ENCODE data around the gene PPP1R3F.
A peak's percentile ranks its signal among the peaks of the same experiment; 100 is the strongest.
"Not testable (repeated sequence)": the region's sequence is repeated elsewhere in the genome, so short reads cannot be mapped to it uniquely, and the experiment has no call there.

The PPP1R3F gene

DNA sequence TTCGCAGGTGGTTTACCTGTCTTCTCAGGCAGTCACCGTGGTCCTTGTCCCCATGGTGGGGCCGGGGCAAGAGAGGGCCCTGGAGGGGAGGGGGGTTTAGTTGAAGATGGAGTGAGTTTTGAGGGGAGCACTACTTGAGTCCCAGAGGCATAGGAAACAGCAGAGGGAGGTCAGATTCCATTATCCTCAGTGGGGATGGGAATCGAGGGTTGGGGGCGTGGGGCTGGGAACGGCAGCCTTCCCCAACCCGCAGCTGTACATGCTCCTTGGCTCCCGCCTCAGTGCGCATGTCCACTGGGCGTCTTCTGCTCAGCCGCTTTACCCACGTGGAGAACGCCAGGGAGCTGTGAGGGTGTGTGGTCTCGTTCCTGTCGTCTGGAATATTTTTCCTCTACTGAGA lies 33.8 kb downstream of the PPP1R3F start, which contains the start of gene GAGE10:
Gene GAGE10, plus strand, starts transcription at position 301 of the 400 bp plus-strand sequence. CDS start 1,214 bp downstream, outside the sequence.
- H3K9ac ChIP-seq (ENCODE audit: low read length) = no peak within 1 kb of the TSS
- H3K27me3 ChIP-seq (ENCODE audit: control insufficient read depth, insufficient read depth, low read length) = no peaks in the 10 kb centered on the region
- peaks cover 9% of the 10 kb centered on the region for H3K9me3 ChIP-seq (ENCODE audit: control insufficient read depth, low read depth, low read length)
- H3K4me1 ChIP-seq (ENCODE audit: control insufficient read depth, low read depth, low read length) = no peaks in the 10 kb centered on the region
- H3K36me3 ChIP-seq (ENCODE audit: control insufficient read depth, low read depth, low read length) = no peaks in the 10 kb centered on the region
- no peak within 1 kb of the TSS for H3K4me3 ChIP-seq (ENCODE audit: low read length)
- no peak within 1 kb of the TSS for H3K27ac ChIP-seq (ENCODE audit: low read length)

DNA sequence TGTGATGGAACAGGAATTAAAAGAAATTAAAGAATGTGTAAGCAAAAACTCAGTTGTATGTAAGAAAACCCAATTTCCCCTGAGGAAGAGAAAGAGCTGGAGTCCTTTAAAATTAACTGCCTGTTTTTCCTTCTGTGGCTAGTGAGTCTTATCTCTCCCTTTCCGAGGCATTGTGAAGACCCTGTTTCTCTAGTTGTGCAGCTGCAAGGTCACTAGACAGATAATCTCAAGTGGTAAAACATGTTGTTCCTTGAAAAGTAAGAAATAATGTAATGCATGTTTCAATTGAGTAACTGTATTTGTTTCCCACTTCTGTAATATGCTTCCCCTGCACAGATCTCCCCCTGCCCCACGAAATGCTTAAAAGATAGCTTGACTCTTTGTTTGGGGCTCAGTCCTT lies 38.2 kb downstream of the PPP1R3F start:
- H3K36me3 ChIP-seq (ENCODE audit: control insufficient read depth, low read depth, low read length); H3K4me3 ChIP-seq (ENCODE audit: low read length); H3K27ac ChIP-seq (ENCODE audit: low read length); H3K9me3 ChIP-seq (ENCODE audit: control insufficient read depth, low read depth, low read length); H3K9ac ChIP-seq (ENCODE audit: low read length); H3K27me3 ChIP-seq (ENCODE audit: control insufficient read depth, insufficient read depth, low read length): not testable (repeated sequence)
- peaks cover 18% of the 10 kb centered on the region for H3K4me1 ChIP-seq (ENCODE audit: control insufficient read depth, low read depth, low read length)

GRCh38 chrX:49308604-49309269 lies 39.1 kb downstream of the PPP1R3F start:
- Histone ChIP-seq H3K27ac (ENCODE audit: low read length) (peak overlapping the region; percentile 80), H3K4me3 (ENCODE audit: low read length) (peak overlapping the region; percentile 51), H3K4me1 (ENCODE audit: control insufficient read depth, low read depth, low read length) (peaks cover 18% of the 10 kb centered on the region), H3K9ac (ENCODE audit: low read length) (peak overlapping the region; percentile 68), H3K36me3 (ENCODE audit: control insufficient read depth, low read depth, low read length) (no peaks in the 10 kb centered on the region), H3K27me3 (ENCODE audit: control insufficient read depth, insufficient read depth, low read length) (no peaks in the 10 kb centered on the region), H3K9me3 (ENCODE audit: control insufficient read depth, low read depth, low read length) (peaks cover 9% of the 10 kb centered on the region)

DNA sequence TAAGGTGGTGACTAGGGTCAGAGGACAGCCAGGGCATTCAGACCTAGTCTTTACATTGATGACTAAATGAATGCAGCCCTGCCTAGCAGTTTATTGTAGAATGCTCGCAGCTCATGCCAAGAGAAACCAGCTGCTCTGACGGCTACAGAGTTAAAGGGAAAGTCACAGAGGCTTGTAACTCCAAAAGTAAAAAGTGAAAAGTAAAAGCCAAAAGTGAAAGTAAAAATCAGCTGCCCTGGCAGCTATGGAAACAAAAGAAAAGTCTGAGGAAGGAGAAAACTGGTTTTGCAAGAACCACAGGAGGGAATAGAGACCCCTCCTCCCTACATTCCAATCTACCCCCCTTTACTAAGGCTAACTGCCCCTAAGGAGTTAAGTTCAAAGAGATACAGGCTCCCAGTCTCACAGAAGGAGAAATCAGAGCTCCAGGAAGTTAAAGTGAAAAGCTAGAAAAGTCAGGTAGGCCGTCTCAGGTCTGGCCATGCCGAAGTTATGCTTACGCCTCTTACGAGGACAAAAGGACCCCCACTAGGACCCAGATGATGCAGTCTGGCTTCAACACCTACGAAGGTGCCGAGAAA lies 39.9 kb downstream of the PPP1R3F start:
- H3K9ac ChIP-seq (ENCODE audit: low read length) = peak overlapping the region; percentile 68
- H3K36me3 ChIP-seq (ENCODE audit: control insufficient read depth, low read depth, low read length) = no peaks in the 10 kb centered on the region
- H3K27ac ChIP-seq (ENCODE audit: low read length) = peak overlapping the region; percentile 80
- H3K4me1 ChIP-seq (ENCODE audit: control insufficient read depth, low read depth, low read length) = peaks cover 18% of the 10 kb centered on the region
- H3K27me3 ChIP-seq (ENCODE audit: control insufficient read depth, insufficient read depth, low read length) = no peaks in the 10 kb centered on the region
- H3K9me3 ChIP-seq (ENCODE audit: control insufficient read depth, low read depth, low read length) = peaks cover 9% of the 10 kb centered on the region
- peak overlapping the region; percentile 51 for H3K4me3 ChIP-seq (ENCODE audit: low read length)

DNA sequence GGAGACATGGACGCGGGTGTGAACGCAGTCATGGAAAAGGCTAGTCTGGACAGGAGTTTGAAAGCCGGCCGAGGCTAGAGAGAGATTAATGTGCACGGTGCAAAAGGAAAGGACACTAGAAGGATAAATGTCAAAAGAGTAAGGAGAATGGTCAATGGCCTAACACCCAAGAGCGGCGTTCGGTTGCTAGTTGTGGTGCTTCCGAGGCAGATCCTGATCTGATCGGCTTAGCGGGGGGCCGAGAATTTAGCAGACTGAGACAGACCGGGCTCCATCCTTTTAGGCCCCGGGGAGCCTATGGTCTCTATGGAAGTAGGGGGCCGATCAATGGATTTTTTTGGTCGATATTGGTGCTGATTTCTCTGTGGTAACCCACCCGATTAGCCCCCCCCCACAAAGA lies 40.8 kb downstream of the PPP1R3F start:
- H3K4me3 ChIP-seq (ENCODE audit: low read length) = peak overlapping the region; percentile 51

DNA sequence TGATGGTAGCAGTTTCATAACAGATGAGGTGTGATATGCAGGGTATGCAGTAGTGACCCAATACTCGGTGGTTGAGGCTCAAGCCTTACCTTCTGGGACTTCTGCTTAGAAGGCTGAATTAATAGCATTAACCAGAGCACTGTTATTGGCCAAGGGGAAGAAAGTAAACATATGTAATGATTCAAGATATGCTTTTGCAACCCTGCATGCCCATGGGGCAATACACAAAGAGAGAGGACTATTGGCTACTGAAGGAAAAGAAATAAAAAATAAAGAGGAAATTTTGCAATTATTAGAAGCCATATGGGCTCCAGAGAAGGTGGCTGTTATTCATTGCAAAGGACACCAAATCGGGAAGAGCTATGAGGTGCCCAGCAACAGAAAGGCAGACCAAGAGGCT lies 42.6 kb downstream of the PPP1R3F start:
- peaks cover 18% of the 10 kb centered on the region for H3K4me1 ChIP-seq (ENCODE audit: control insufficient read depth, low read depth, low read length)
- H3K36me3 ChIP-seq (ENCODE audit: control insufficient read depth, low read depth, low read length) = no peaks in the 10 kb centered on the region
- H3K27ac ChIP-seq (ENCODE audit: low read length) = no peak overlapping the region
- H3K4me3 ChIP-seq (ENCODE audit: low read length) = no peak overlapping the region
- peaks cover 4% of the 10 kb centered on the region for H3K9me3 ChIP-seq (ENCODE audit: control insufficient read depth, low read depth, low read length)
- H3K27me3 ChIP-seq (ENCODE audit: control insufficient read depth, insufficient read depth, low read length) = no peaks in the 10 kb centered on the region
- H3K9ac ChIP-seq (ENCODE audit: low read length) = no peak overlapping the region

More for the DNA sequence above, 40.8 kb downstream of the PPP1R3F start:
- Histone ChIP-seq H3K27me3 (ENCODE audit: control insufficient read depth, insufficient read depth, low read length) (no peaks in the 10 kb centered on the region), H3K36me3 (ENCODE audit: control insufficient read depth, low read depth, low read length) (no peaks in the 10 kb centered on the region), H3K27ac (ENCODE audit: low read length) (no peak overlapping the region), H3K9me3 (ENCODE audit: control insufficient read depth, low read depth, low read length) (peaks cover 9% of the 10 kb centered on the region), H3K9ac (ENCODE audit: low read length) (peak overlapping the region; percentile 68), H3K4me1 (ENCODE audit: control insufficient read depth, low read depth, low read length) (peaks cover 18% of the 10 kb centered on the region)

DNA sequence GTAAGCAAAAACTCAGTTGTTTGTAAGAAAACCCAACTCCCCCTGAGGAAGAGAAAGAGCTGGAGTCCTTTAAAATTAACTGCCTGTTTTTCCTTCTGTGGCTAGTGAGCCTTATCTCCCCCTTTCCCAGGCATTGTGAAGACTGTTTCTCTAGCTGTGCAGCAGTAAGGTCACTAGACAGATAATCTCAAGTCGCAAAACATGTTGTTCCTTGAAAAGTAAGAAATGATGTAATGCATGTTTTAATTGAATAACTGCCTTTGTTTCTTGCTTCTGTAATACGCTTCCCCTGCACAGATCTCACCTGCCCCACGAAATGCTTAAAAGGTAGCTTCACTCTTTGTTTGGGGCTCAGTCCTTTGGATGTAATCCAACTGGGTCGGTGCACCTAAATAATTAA lies 46.5 kb downstream of the PPP1R3F start:
- no peaks in the 10 kb centered on the region for H3K4me1 ChIP-seq (ENCODE audit: control insufficient read depth, low read depth, low read length)
- H3K27me3 ChIP-seq (ENCODE audit: control insufficient read depth, insufficient read depth, low read length) = no peaks in the 10 kb centered on the region
- no peak overlapping the region for H3K4me3 ChIP-seq (ENCODE audit: low read length)
- peaks cover 4% of the 10 kb centered on the region for H3K9me3 ChIP-seq (ENCODE audit: control insufficient read depth, low read depth, low read length)
- H3K36me3 ChIP-seq (ENCODE audit: control insufficient read depth, low read depth, low read length) = no peaks in the 10 kb centered on the region
- H3K9ac ChIP-seq (ENCODE audit: low read length) = no peak overlapping the region
- no peak overlapping the region for H3K27ac ChIP-seq (ENCODE audit: low read length)

GRCh38 chrX:49321737-49322136 lies 52.1 kb downstream of the PPP1R3F start, which contains the start of gene GAGE12J:
GAGE12J (plus strand) TSS chrX:49322037; CDS start chrX:49323194, 1,157 bp downstream.
- H3K9me3 ChIP-seq (ENCODE audit: control insufficient read depth, low read depth, low read length); H3K4me1 ChIP-seq (ENCODE audit: control insufficient read depth, low read depth, low read length); H3K27ac ChIP-seq (ENCODE audit: low read length); H3K36me3 ChIP-seq (ENCODE audit: control insufficient read depth, low read depth, low read length); H3K4me3 ChIP-seq (ENCODE audit: low read length); H3K9ac ChIP-seq (ENCODE audit: low read length); H3K27me3 ChIP-seq (ENCODE audit: control insufficient read depth, insufficient read depth, low read length): not testable (repeated sequence)

DNA sequence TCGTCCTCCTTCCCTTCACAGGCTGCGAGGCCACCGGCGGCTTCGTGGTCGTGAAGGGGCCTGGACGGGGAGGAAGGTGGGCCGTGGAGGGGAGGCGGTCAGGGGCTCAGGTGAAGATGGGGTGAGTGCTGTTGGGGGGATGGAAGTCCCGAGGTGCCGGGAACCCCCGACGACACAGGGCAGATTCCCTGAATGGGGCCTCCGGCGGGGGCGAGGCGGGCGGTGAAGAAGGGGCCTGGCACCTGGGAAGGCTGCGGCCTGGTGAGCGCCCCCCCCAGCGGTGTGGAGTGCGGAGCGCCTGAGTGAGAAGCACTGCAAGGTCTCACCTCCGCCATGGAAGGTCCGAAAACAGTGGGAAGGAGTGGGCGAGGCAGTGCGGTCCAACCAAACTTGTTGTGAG lies 52.7 kb downstream of the PPP1R3F start:
- H3K9ac ChIP-seq (ENCODE audit: low read length); H3K27me3 ChIP-seq (ENCODE audit: control insufficient read depth, insufficient read depth, low read length); H3K4me1 ChIP-seq (ENCODE audit: control insufficient read depth, low read depth, low read length); H3K36me3 ChIP-seq (ENCODE audit: control insufficient read depth, low read depth, low read length); H3K4me3 ChIP-seq (ENCODE audit: low read length); H3K27ac ChIP-seq (ENCODE audit: low read length); H3K9me3 ChIP-seq (ENCODE audit: control insufficient read depth, low read depth, low read length): not testable (repeated sequence)

- H3K4me1 ChIP-seq (ENCODE audit: control insufficient read depth, low read depth, low read length); H3K4me3 ChIP-seq (ENCODE audit: low read length); H3K9me3 ChIP-seq (ENCODE audit: control insufficient read depth, low read depth, low read length); H3K27me3 ChIP-seq (ENCODE audit: control insufficient read depth, insufficient read depth, low read length); H3K36me3 ChIP-seq (ENCODE audit: control insufficient read depth, low read depth, low read length); H3K27ac ChIP-seq (ENCODE audit: low read length); H3K9ac ChIP-seq (ENCODE audit: low read length): not testable (repeated sequence)
Observed at GRCh38 chrX:49323735-49324134, 54.1 kb downstream of the PPP1R3F start.

DNA sequence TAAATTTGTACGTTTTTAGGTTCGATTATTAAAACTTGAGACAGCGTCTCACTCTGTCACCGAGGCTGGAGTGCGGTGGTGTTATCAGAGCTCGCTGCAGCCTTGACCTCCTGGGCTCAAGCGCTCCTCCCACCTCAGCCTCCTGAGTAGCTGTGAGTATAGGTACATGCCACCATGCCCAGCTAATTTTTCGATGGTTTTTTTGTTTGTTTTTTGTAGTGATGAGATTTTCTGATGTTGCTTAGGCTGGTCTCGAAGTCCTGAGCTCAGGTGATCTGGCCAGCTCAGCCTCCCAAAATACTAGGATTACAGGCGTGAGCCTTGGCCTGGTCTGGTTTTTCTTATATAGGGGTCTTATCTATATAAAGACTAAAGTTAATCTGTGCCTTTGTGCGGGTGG lies 60.8 kb downstream of the PPP1R3F start:
- not testable (repeated sequence) for H3K4me3 ChIP-seq (ENCODE audit: low read length); H3K4me1 ChIP-seq (ENCODE audit: control insufficient read depth, low read depth, low read length); H3K36me3 ChIP-seq (ENCODE audit: control insufficient read depth, low read depth, low read length); H3K27ac ChIP-seq (ENCODE audit: low read length); H3K9me3 ChIP-seq (ENCODE audit: control insufficient read depth, low read depth, low read length); H3K9ac ChIP-seq (ENCODE audit: low read length); H3K27me3 ChIP-seq (ENCODE audit: control insufficient read depth, insufficient read depth, low read length)

- not testable (repeated sequence) for H3K4me3 ChIP-seq (ENCODE audit: low read length); H3K4me1 ChIP-seq (ENCODE audit: control insufficient read depth, low read depth, low read length)
Observed at GRCh38 chrX:49331282-49331681, 61.7 kb downstream of the PPP1R3F start, which contains the start of gene GAGE13. GAGE13 (plus strand) TSS chrX:49331582; CDS start chrX:49332738, 1,156 bp downstream.

More at GRCh38 chrX:49331282-49331681, 61.7 kb downstream of the PPP1R3F start, which contains the start of gene GAGE13:
- H3K36me3 ChIP-seq (ENCODE audit: control insufficient read depth, low read depth, low read length); H3K9ac ChIP-seq (ENCODE audit: low read length); H3K27me3 ChIP-seq (ENCODE audit: control insufficient read depth, insufficient read depth, low read length); H3K27ac ChIP-seq (ENCODE audit: low read length); H3K9me3 ChIP-seq (ENCODE audit: control insufficient read depth, low read depth, low read length): not testable (repeated sequence)

Measured in iPS-18a (cell line).